Astrocyte (in vitro differentiated cells and primary cell): ENCODE data around the gene MTX1.

Experiments used
- EZH2 ChIP-seq: IDR thresholded peaks from 2 replicates; pipeline ENCODE4 v1.6.1; 2012; ENCODE audit warnings: mild to moderate bottlenecking, low read length, inconsistent platforms; ENCODE audit not compliant: insufficient read depth
- TF ChIP-seq, protein P1 (sequence below): IDR thresholded peaks from 2 replicates; pipeline ENCODE4 v1.5.1; 2011; ENCODE audit warnings: low read depth, mild to moderate bottlenecking, inconsistent platforms, low read length, moderate library complexity; ENCODE audit not compliant: insufficient read depth

GRCh38 chr1:155219592-155220031 is 11.1 kb downstream of the MTX1 start:
- TF ChIP-seq, protein P1, sequence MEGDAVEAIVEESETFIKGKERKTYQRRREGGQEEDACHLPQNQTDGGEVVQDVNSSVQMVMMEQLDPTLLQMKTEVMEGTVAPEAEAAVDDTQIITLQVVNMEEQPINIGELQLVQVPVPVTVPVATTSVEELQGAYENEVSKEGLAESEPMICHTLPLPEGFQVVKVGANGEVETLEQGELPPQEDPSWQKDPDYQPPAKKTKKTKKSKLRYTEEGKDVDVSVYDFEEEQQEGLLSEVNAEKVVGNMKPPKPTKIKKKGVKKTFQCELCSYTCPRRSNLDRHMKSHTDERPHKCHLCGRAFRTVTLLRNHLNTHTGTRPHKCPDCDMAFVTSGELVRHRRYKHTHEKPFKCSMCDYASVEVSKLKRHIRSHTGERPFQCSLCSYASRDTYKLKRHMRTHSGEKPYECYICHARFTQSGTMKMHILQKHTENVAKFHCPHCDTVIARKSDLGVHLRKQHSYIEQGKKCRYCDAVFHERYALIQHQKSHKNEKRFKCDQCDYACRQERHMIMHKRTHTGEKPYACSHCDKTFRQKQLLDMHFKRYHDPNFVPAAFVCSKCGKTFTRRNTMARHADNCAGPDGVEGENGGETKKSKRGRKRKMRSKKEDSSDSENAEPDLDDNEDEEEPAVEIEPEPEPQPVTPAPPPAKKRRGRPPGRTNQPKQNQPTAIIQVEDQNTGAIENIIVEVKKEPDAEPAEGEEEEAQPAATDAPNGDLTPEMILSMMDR, result no peak
- TF ChIP-seq EZH2, result no peak
